ENCODE measurements around the gene GPR137B.

GPR137B gene, protein sequence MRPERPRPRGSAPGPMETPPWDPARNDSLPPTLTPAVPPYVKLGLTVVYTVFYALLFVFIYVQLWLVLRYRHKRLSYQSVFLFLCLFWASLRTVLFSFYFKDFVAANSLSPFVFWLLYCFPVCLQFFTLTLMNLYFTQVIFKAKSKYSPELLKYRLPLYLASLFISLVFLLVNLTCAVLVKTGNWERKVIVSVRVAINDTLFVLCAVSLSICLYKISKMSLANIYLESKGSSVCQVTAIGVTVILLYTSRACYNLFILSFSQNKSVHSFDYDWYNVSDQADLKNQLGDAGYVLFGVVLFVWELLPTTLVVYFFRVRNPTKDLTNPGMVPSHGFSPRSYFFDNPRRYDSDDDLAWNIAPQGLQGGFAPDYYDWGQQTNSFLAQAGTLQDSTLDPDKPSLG

GRCh38 chr1:236142253-236143103 lies at the start of gene GPR137B:
Gene GPR137B, plus strand, starts transcription at chr1:236142539. Its CDS starts 84 bp downstream, at chr1:236142623.
- peak in 1 of 2 donors; percentile 40 for DNase-seq (ENCODE audit: extremely low read depth in 1 of 2, low read depth in 1 of 2)

DNA sequence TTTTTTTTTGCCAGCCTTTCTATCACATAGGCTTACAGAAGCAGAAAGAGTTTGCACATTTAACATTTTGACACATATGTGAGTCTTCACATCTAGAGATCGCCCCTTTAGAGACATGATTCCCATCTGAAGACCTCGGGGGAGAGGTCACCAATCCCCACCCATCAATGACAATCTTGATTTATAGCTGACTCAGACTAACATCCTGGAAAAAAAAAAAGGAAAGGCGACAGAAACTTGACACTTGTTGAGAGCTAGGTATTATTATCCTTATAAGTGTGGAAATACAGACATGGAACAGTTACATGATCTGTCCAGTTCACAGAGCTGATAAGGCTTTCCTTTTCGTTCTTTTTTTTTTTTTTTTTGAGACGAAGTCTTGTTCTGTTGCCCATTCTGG lies 49.4 kb upstream of the GPR137B start:
- no peak for DNase-seq (ENCODE audit: extremely low read depth in 1 of 2, low read depth in 1 of 2)

DNA sequence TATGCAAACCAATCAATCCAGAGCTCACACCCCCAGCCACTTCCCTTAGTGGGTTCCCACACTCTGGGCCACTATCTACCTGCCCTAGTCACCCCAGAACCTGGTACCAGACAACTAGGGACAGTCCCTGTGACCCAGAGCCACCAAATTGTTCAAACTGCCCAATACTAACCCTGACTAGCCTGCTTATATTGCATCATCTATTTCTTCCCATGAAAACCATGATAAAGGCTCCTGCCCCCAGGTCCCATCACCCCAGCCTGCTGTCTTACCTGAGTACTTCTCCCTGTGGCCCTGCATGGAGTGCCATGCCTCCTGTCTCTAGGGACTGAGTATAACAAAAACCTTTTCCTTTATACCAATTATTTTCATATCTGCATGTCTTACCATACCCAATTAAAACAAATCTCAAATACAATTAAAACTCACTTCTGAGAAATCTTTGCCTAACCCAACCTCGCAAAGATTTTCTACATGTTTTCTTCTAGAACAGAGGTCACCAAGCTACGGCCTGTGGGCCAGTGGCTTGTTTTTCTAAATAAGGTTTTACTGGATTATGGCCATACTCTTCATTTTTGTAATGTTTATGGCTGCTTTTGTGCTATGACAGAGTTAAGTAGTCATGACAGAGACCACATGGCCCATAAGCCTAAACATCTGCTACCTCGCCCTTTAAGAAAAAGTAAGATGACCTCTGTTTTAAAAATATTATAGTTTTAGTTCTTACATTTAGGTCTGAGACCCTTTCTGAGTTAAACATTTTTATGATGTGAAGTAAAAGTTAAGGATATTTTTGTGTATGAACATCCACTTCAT lies 46.4 kb upstream of the GPR137B start:
- DNase-seq (ENCODE audit: extremely low read depth in 1 of 2, low read depth in 1 of 2): no peak

DNA sequence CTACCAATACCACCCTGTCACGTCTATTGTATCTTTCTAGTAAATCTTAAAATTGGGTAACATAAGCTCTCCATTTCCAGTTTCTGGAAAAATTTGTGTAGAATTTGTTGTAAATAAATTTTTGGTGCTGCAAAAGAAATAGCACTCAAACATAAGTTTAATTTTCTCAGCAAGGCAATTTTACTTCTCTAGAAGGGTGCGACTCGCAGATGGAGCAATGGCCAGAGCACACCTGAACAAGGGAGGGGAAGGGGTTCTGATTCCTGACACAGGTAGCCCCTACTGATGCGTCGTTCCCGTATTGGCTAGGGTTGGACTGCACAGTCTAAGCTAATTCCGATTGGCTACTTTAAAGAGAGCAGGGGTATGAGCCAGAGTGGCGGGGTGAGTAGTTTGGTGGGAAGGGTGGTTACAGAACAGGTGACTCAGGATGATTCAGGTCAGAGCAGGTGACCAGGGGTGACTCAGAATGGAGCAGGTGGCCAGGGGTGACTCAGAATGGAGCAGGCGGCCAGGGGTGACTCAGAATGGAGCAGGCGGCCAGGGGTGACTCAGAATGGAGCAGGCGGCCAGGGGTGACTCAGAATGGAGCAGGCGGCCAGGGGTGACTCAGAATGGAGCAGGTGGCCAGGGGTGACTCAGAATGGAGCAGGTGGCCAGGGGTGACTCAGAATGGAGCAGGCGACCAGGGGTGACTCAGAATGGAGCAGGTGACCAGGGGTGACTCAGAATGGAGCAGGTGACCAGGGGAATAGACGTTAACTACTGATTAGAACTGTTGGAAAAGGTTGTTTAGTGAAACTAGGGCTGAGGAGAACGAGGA lies 45.5 kb upstream of the GPR137B start:
- DNase-seq (ENCODE audit: extremely low read depth in 1 of 2, low read depth in 1 of 2): peak; percentile 51 to 61

DNA sequence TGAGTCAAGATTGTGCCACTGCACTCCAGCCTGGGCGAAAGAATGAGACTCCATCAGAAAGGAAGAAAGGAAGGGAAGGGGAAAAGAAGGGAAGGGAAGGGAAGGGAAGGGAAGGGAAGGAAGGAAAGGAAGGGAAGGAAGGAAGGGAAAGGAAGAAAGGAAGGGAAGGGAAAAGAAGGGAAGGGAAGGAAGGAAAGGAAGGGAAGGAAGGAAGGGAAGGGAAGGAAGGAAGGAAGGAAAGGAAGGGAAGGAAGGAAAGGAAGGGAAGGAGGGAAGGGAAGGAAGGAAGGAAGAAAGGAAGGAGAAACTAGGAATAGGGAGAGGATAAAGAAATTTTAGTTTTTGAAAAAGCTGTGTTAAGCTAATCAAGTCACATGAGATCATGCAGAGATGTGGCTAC lies 44.1 kb upstream of the GPR137B start:
- no peak for DNase-seq (ENCODE audit: extremely low read depth in 1 of 2, low read depth in 1 of 2)

DNA sequence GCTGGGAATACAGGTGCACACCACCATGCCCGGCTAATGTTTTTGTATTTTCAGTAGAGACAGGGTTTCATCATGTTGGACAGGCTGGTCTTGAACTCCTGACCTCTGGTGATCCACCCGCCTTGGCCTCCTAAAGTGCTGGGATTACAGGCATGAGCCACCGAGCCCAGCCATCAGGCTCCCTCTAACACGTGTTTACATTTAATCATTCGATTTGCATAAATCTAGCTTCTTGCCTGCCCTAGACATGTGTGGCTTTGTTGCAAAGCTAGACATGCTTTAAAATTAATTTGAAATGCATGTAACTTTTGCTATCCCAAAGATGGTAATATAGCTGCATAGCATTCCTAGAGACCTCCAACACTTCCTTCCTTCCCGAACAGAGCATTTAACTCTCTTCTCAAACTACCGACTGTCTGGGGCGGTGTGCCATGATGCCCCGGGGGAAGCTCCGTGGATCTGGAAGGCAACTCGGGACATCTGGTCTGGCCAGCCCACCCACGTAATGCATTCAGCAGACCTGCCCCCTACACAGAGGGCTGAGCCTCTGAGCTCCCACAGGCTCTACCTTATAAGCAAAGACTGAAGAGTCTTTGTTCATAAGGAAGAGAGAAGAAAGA lies 42.9 kb upstream of the GPR137B start:
- no peak for DNase-seq (ENCODE audit: extremely low read depth in 1 of 2, low read depth in 1 of 2)

DNA sequence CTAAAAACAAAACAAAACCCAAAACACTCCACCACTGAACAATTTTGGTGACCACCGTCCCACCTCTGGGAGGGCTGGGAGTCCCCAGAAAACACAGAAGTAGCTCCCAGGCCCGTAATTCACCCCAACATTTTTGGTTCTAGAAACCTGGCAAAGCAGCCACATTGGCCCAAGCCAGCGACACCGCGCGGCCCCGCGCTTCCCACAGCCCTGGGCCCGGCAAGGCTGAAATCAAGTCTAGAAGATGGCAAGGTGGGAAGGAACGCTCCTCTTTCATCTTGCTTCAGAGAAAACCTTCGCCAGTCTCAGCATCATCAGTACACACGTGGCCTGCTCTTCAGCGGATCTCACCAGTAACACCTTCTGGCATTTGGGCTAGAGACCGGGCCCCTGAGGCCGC lies 41.5 kb upstream of the GPR137B start:
- DNase-seq (ENCODE audit: extremely low read depth in 1 of 2, low read depth in 1 of 2): no peak

DNA sequence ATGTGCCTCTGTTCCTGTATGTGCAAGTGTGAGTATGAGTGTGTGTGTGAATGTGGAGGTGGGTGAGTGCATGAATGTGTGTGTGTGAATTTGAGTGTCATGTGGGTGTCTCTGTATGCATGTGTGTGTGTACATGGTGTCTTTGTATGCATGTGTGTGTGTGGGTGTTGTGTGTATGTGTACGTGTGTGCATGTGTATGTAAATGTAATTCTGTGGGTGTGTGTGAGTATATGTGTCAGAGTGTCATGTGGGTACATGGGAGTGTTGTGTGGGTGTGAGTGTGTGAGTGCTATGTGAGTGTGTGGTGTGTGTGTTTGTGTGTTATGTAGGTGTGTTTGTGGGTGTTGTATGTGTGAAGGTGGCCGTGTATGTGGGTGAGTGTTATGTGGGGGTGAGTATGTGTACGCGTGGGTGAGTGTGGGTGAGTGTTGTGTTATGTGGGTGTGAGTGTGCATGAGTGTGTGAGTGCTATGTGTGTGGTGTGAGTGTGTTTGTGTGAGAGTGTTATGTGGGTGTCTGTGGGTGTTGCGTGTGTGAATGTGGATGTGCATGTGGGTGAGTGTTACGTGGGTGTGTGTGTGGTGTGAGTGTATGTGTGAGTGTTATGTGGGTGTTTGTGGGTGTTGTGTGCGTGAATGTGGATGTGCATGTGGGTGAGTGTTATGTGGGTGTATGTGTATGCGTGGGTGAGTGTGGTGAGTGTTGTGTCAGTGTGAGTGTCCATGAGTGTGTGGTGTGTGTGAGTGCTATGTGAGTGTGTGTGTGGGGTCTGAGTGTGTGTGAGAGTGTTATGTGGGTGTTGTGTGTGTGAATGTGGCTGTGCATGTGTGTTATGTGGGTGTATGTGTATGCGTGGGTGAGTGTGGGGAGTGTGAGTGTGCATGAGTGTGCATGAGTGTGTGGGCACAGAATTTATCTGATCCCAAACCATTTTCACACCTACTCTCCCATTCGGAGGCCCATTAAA lies 40.8 kb upstream of the GPR137B start:
- DNase-seq (ENCODE audit: extremely low read depth in 1 of 2, low read depth in 1 of 2): no peak

- DNase-seq (ENCODE audit: extremely low read depth in 1 of 2, low read depth in 1 of 2): no peak
Observed at GRCh38 chr1:236102611-236103010, 39.7 kb upstream of the GPR137B start.

GRCh38 chr1:236103059-236103458 lies 39.3 kb upstream of the GPR137B start:
- DNase-seq (ENCODE audit: extremely low read depth in 1 of 2, low read depth in 1 of 2): no peak

DNA sequence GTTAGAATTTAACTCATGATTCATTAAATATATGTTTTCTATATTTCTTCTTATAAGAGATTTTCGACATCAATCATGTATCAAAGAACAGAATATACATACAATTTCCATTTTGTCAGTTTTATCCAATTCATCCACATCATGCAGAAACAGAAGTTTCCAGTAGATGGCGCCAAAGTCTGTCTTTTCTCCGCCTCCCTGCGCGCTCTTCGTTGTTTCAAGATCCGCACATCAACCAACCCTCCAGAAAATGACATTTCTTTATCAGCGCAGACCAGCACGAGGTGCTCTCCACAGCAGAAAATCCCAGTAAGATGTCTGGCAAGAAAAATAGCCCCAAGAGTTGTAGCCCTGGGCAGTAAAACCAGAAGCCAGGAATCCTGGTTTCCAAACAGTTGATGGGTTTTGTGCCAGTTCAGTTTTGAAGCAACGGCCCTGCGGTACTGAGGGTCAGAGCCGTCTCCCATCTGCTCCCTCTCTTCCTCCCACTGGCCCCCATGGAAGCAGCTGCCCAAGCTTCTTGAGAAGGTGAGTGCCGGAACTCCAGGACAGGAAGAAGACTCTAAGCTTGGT lies 38.6 kb upstream of the GPR137B start:
- DNase-seq (ENCODE audit: extremely low read depth in 1 of 2, low read depth in 1 of 2): peak in 1 of 2 donors; percentile 25

DNA sequence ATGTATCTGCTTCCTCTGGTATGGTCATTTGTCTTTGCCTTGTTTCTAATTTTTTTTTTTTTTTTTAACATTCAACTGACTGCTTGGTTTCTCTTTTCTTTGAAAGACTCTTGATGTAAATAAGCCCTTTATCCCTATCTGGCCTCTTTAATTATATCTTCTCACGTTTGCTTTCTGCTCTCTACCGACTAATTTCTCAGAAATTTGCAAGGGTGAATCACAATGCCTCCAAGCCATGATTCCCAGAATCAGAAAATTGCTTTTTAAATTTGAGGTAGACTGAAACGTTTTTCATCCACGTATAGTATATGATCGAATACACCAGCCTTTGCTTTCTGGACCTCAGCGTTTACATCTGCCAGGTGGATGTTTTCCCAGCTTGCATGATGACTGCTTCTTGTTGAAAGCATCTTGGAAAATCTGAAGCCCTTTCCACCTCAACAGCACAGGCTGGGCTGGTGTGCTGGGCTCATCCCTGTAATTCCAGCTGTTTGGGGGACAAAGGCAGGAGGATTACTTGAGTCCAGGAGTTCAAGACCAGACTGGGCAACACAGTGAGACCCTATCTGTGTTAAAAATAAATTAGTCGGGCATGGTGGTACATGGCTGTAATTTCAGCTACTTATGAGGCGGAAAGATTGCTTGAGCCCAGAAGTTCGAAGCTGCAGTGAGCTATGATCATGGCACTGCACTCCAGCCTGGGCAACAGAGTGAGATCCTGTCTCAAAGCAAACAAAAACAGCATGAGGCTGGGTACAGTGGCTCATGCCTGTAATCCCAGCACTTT lies 35.0 kb upstream of the GPR137B start:
- DNase-seq (ENCODE audit: extremely low read depth in 1 of 2, low read depth in 1 of 2): no peak

DNA sequence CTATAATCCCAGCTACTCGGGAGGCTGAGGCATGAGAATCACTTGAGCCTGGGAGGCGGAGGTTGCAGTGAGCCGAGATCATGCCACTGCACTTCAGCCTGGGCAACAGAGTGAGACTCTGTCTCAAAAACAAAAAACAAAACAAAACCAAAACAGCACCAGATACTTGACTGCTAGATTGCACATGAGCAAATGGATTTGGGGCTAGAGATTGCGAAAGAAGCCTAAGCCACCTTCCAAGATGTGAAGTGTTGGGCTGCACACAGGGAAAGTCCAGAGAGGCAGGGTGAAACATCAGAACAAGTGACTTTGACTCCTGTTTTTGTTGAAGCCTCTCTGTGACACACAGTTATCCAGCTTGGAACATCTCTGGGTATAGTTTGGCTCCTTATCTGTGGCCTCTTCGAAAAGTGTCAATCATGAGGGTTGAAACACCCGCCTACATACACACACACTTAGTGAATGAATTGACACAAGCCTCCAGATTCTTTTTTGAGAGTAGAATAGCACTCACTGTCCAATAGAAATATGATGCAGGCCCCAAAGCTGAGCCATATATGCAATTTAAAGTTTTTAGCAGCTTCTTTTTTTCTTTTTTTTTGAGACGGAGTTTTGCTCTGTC lies 34.2 kb upstream of the GPR137B start:
- no peak for DNase-seq (ENCODE audit: extremely low read depth in 1 of 2, low read depth in 1 of 2)

GRCh38 chr1:236110137-236110536 lies 32.2 kb upstream of the GPR137B start:
- DNase-seq (ENCODE audit: extremely low read depth in 1 of 2, low read depth in 1 of 2): no peak

DNA sequence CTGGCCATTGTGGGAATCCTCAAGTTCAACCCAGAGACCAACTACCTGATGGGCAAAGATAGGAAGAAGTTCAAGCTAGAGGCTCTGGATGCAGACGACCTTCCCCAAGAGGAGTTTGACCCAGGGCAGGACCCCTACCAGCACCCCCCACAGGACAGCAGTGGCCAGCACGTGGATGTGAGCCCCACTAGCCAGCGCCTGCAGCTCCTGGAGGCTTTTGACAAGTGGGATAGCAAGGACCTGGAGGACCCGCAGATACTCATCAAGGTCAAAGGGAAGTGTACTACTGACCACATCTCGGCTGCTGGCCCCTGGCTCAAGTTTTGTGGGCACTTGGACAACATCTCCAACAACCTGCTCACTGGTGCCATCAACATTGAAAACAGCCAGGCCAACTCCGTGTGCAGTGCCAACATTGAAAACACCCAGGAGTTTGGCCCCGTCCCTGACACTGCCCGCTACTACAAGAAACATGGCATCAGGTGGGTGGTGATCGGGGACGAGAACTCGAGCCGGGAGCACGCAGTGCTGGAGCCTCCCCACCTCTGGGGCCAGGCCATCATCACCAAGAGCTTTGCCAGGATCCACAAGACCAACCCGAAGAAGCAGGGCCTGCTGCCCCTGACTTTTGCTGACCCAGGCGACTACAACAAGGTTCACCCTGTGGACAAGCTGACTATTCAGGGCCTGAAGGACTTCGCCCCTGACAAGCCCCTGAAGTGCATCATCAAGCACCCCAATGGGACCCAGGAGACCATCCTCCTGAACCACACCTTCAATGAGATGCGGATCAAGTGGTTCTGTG lies 30.6 kb upstream of the GPR137B start:
- DNase-seq (ENCODE audit: extremely low read depth in 1 of 2, low read depth in 1 of 2): no peak

GRCh38 chr1:236112332-236112627 lies 30.1 kb upstream of the GPR137B start:
- DNase-seq (ENCODE audit: extremely low read depth in 1 of 2, low read depth in 1 of 2): no peak
